HG03432 (cell line): ENCODE data around the gene NPLOC4.
"Not testable (repeated sequence)": the region's sequence is repeated elsewhere in the genome, so short reads cannot be mapped to it uniquely, and the experiment has no call there.

Experiments
- ATAC-seq: cut with Tn5 transposase; IDR thresholded peaks from one replicate; pipeline ENCODE4 v1.9.1; 2021; ENCODE audit warnings: mild to moderate bottlenecking, moderate library complexity; ENCODE audit not compliant: unreplicated experiment

The NPLOC4 gene

GRCh38 chr17:81589612-81590011 lies 47.3 kb downstream of the NPLOC4 start:
- no peak for ATAC-seq

- no peak for ATAC-seq
These were observed 50.8 kb downstream of the NPLOC4 start for GRCh38 chr17:81586096-81586495.

GRCh38 chr17:81584771-81585170 lies 52.1 kb downstream of the NPLOC4 start:
- ATAC-seq, result not testable (repeated sequence)

- ATAC-seq, result no peak
These were observed 53.1 kb downstream of the NPLOC4 start for GRCh38 chr17:81583589-81584342.

GRCh38 chr17:81582749-81583148 lies 54.2 kb downstream of the NPLOC4 start:
- ATAC-seq, result no peak

GRCh38 chr17:81582341-81582740 lies 54.6 kb downstream of the NPLOC4 start:
- ATAC-seq, result no peak

GRCh38 chr17:81581758-81582157 lies 55.2 kb downstream of the NPLOC4 start:
- ATAC-seq, result no peak

- no peak for ATAC-seq
These were observed 56.4 kb downstream of the NPLOC4 start for GRCh38 chr17:81580481-81580880.

GRCh38 chr17:81579821-81580321 lies 57.0 kb downstream of the NPLOC4 start:
- no peak for ATAC-seq

GRCh38 chr17:81579298-81579697 lies 57.6 kb downstream of the NPLOC4 start:
- ATAC-seq, result no peak

- no peak for ATAC-seq
These were observed 58.2 kb downstream of the NPLOC4 start for GRCh38 chr17:81578561-81579225.

- no peak for ATAC-seq
These were observed 58.9 kb downstream of the NPLOC4 start for GRCh38 chr17:81578038-81578441.

- ATAC-seq, result no peak
These were observed 59.5 kb downstream of the NPLOC4 start for GRCh38 chr17:81577278-81578000.

- ATAC-seq, result no peak
These were observed 60.2 kb downstream of the NPLOC4 start for GRCh38 chr17:81576621-81577277.

GRCh38 chr17:81575836-81576235 lies 61.1 kb downstream of the NPLOC4 start:
- no peak for ATAC-seq

- ATAC-seq, result no peak
These were observed 62.3 kb downstream of the NPLOC4 start for GRCh38 chr17:81574643-81574956.

- ATAC-seq, result no peak
These were observed 62.9 kb downstream of the NPLOC4 start for GRCh38 chr17:81573794-81574642.

- ATAC-seq, result no peak
These were observed 64.2 kb downstream of the NPLOC4 start for GRCh38 chr17:81572563-81573168.

GRCh38 chr17:81570964-81571363 lies 65.9 kb downstream of the NPLOC4 start:
- no peak for ATAC-seq

GRCh38 chr17:81569986-81570514 lies 66.9 kb downstream of the NPLOC4 start:
- ATAC-seq, result no peak
